Measurements from ENCODE around the gene MACROD2. TPM values are rescaled to one million over a fixed set of nuclear protein-coding genes. Genes with fewer than 3 reads are reported as not detected.

The MACROD2 gene
- total RNA-seq, 1 donor = 0.81 TPM

- peak in 1 of 3 donors; percentile 8 for DNase-seq (ENCODE audit: low read depth in 2 of 3, low spot score in 2 of 3)
Observed at GRCh38 chr20:15836634-15837033, 1841.3 kb downstream of the MACROD2 start.

DNA sequence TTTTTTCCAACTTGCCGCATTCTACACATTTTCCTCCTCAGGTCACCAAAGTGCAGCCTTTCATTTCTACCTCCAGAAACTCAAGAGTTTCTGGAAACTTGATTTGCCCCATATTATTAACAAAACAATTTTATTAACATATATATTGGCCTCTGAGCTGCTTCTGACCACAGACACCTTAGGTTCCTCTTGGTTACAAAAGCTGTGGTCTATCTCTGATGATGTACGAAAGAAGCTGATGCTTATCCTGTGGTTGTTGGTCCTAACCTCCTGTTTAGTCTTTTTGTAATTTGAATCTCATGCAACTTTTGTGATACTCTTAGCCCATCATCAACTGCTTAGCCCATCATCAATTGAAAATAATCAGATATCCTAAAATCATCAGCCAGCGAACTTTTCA is 1842.2 kb downstream of the MACROD2 start:
- DNase-seq (ENCODE audit: low read depth in 2 of 3, low spot score in 2 of 3) = no peak

DNA sequence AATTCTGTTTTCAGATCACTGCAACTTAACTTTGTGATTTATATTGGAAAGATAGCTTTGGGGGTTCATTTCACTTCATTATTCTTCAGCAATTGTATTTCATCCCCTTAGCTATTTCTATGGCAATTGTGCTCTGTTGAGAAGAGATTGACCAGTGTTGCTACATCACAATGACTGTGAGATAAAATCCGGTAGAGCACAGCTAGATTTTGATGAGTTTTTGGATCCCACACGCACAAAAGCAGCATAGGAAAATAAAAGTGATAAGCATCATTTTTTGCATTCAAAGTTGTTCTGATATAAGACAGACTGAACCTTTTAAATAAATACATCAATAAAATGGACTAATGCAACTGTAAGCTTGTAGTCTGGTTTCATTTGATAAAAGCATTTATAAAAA is 1843.2 kb downstream of the MACROD2 start:
- DNase-seq (ENCODE audit: low read depth in 2 of 3, low spot score in 2 of 3) = no peak

- DNase-seq (ENCODE audit: low read depth in 2 of 3, low spot score in 2 of 3) = no peak
Observed at GRCh38 chr20:15840636-15841301, 1845.5 kb downstream of the MACROD2 start.

- peak in 2 of 3 donors; percentile 7 to 42 for DNase-seq (ENCODE audit: low read depth in 2 of 3, low spot score in 2 of 3)
Observed at GRCh38 chr20:15842872-15843271, 1847.6 kb downstream of the MACROD2 start.

- no peak for DNase-seq (ENCODE audit: low read depth in 2 of 3, low spot score in 2 of 3)
Observed at GRCh38 chr20:15843777-15844176, 1848.5 kb downstream of the MACROD2 start.

GRCh38 chr20:15847196-15847784 is 1852.0 kb downstream of the MACROD2 start:
- DNase-seq (ENCODE audit: low read depth in 2 of 3, low spot score in 2 of 3) = no peak

DNA sequence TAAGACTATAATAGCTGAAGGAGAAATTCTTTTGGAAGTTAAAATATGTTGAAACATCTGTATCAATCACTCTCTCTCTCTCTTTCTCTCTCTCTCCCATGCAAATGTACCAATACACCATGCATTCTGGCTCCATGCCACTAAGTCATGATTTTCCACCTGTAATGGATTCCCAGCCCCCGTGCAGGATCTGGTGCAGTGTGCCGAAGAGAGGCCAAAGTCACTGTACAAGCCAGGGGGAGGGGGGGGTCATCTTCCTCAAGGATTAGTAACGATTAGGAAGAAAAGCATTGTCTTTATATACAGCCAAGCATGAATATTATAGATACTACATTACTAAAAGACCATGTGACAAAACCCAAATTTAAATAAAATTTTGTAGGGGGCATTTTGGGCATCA is 1852.8 kb downstream of the MACROD2 start:
- DNase-seq (ENCODE audit: low read depth in 2 of 3, low spot score in 2 of 3) = no peak

DNA sequence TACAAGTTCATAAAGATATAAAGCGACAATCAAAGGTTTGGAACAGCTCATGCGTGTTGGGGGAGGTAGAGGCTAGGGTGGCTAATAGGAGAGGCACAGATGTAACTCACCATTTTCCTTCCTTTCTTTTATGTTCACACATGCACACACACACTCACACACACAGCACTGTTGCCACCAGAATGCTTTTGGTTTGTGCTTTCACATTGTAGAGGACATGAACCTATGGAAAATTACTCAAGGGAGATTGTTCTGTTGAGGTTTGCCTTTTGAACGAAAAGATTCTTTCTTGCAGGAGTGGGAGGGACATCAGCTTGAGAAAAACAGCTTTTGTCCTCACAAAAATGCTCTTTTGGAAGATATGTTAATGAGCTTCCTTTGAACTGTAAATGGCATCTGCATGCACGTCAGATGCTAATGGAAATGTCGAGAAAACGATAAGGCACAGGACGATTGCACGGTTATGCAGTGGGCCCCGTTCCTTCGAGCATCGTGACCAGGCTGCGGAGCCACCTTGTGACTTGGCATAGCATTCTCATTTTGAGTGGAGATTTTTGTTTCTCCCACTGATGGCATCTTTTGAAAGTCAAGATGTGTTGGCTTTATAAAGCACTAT is 1853.8 kb downstream of the MACROD2 start:
- no peak for DNase-seq (ENCODE audit: low read depth in 2 of 3, low spot score in 2 of 3)

DNA sequence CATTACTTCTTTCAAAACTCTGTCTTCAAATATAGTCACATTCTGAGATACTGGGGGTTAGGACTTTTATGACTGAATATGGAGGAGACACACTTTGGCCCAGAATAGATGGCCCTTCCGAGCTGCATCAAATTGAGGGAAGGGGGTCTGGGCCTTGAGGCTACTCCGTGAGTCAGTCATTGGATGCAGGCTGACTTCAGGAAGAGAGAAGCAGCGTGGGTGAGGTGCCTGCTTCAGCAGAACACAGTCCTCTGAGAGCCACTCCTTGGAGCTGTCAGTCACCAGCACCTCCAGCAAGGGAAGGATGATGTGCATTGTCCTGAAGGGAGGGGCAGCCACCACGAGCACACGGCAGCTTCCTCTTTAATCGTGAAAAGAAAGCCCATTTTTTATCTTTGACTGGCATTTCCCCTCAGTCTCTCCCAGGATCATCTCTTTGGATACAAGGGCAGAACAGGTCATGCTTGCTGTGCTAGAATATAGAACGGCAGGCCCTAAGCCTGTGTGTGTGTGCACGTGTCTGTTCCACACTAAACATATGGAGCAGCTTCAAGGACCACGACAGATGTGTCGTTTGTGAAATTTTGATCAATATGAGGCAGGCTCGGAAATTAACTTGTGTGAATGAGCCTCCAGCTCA is 1856.4 kb downstream of the MACROD2 start:
- no peak for DNase-seq (ENCODE audit: low read depth in 2 of 3, low spot score in 2 of 3)

DNA sequence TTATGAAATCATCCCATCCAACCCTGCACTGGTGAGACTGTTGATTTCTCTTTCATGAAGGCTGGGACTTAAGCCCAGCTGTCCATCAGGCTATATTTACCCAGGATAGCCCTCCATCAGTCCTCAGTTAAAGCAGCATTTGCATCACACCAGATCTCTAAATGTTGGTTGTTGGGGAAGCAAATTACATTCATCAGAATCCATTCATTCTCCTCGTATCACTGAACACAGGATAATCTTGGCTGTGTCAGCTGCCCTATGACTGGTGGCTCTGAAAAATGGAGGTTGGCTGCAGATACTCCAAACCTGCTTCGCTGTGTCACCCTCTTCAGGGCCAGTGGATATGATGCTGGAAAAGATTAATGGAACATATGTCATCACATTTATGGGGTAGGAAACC is 1859.6 kb downstream of the MACROD2 start:
- no peak for DNase-seq (ENCODE audit: low read depth in 2 of 3, low spot score in 2 of 3)

DNA sequence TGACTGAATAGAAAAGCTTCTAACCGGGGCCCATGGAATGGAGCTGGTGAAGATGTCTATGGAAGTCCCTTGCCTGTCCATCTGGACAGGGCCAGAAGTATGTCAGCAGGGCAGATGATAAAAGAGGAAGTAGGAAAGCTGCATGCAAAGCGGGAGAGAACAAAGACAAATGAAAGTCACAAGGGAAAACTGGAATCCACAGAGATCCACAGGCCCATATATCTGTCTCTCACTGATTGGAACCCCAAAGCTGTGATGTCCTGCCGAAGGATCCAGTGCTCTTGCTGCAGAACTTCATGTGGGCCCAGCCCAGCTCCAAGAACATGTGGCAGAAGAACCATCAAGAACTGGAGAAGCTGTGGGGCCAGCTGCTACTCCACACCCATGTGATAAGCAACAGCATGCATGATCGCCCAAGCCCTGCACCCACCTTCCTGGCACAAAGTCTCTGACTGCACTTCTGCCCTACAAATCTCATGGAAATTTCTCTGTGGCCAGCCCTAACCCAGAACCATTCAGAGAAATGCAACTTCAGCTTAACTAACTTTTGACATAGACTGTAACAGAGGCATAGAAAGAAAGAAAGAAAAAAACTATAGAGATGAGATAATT is 1862.0 kb downstream of the MACROD2 start:
- DNase-seq (ENCODE audit: low read depth in 2 of 3, low spot score in 2 of 3) = no peak

DNA sequence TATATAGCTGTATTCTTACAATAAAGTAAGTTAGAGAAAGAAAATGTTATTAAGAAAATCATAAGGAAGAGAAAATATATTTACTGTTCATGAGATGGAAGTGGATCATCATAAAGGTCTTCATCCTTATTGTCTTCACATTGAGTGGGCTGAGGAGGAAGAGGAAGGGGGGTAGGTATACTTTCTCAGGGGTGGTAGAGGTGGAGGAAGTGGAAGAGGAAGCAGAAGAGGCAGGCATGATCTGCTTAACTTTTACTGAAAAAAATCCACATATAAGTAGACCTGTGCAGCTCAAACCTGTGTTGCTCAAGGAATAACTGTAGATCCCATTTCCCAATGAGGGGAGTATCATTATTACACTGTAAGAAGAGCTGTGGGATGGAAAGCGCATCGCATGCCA is 1863.7 kb downstream of the MACROD2 start:
- no peak for DNase-seq (ENCODE audit: low read depth in 2 of 3, low spot score in 2 of 3)

GRCh38 chr20:15860850-15861249 is 1865.5 kb downstream of the MACROD2 start:
- DNase-seq (ENCODE audit: low read depth in 2 of 3, low spot score in 2 of 3) = no peak

DNA sequence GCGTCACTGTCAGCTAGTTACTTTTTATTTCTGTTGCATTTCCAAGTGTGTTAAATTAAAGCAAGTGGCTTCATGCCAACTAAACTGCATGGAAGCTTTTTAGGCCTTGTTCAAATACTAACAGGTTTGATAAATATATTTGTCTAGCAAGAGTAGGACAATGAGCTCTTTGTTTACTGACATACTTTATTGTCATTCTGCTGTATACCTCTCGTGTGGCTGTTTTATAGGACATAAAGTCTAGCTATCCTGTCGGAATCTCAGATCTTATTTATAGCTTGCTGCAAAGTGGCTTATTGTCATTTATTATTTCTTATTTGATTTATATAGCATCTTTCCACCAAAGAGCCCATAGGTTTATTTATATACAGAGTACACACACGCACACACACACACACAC is 1866.9 kb downstream of the MACROD2 start:
- no peak for DNase-seq (ENCODE audit: low read depth in 2 of 3, low spot score in 2 of 3)

- DNase-seq (ENCODE audit: low read depth in 2 of 3, low spot score in 2 of 3) = no peak
Observed at GRCh38 chr20:15863735-15864134, 1868.4 kb downstream of the MACROD2 start.

GRCh38 chr20:15865553-15865952 is 1870.2 kb downstream of the MACROD2 start:
- no peak for DNase-seq (ENCODE audit: low read depth in 2 of 3, low spot score in 2 of 3)

- no peak for DNase-seq (ENCODE audit: low read depth in 2 of 3, low spot score in 2 of 3)
Observed at GRCh38 chr20:15866916-15867730, 1871.8 kb downstream of the MACROD2 start.

- no peak for DNase-seq (ENCODE audit: low read depth in 2 of 3, low spot score in 2 of 3)
Observed at GRCh38 chr20:15867899-15868298, 1872.6 kb downstream of the MACROD2 start.

DNA sequence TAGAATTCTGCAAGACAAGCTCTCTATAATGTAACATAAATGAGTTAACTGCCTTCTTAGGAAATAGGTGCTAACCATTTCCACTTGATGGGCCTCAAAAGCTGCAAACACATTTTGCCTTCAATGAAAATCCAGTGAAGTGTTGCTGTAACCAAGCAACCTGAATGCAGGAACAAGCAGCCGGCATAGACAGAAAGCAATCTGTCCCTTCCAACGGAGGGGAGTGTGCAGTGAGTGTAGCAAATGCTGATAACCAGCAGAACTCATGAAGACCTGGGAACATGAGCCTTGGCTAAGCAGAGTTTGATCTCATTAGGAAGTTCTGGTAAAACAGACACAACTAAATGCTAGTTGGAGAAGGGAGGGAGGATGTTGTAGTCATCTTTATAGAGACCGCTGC is 1880.1 kb downstream of the MACROD2 start:
- DNase-seq (ENCODE audit: low read depth in 2 of 3, low spot score in 2 of 3) = no peak

- DNase-seq (ENCODE audit: low read depth in 2 of 3, low spot score in 2 of 3) = no peak
Observed at GRCh38 chr20:15882553-15882952, 1887.2 kb downstream of the MACROD2 start.

Data from hematopoietic multipotent progenitor cell (in vitro differentiated cells).